ENCODE data around the gene PCSK2. TPM values are rescaled to one million over a fixed set of nuclear protein-coding genes. Genes with fewer than 3 reads are reported as not detected.
A peak's percentile ranks its signal among the peaks of the same experiment; 100 is the strongest.

Gene PCSK2
- total RNA-seq, 1 experiment from 2014 or later: 245 TPM

GRCh38 chr20:17316316-17317038, 89.6 kb downstream of the PCSK2 start:
- intact Hi-C loops (cut with micrococcal nuclease; ENCODE audit: unreplicated experiment): loop anchor here (5.0 kb wide), 1 partner anchor 116 kb away; no protein-coding TSS in a partner anchor
- ChIA-PET CTCF (no interaction called here), POLR2A (ENCODE audit: low non-redundant PET) (no interaction called here)
- Histone ChIP-seq H3K4me3 (ENCODE audit: low read depth, low read length, poor library complexity, severe bottlenecking) (peak overlapping the region; percentile 28), H3K27ac (ENCODE audit: low read depth, low read length, poor library complexity, severe bottlenecking) (peak overlapping the region; percentile 85), H3K36me3 (ENCODE audit: insufficient read depth, low read length, poor library complexity, severe bottlenecking) (no peaks in the 10 kb centered on the region), H3K9me3 (ENCODE audit: low read depth, low read length, poor library complexity, severe bottlenecking) (no peaks in the 10 kb centered on the region), H3K27me3 (replicated peaks; ENCODE audit: insufficient read depth, low read depth, low read length, poor library complexity) (no peaks in the 10 kb centered on the region), H3K4me1 (ENCODE audit: insufficient read depth, low read length, poor library complexity, severe bottlenecking) (peaks cover 61% of the 10 kb centered on the region)
- BruUV-seq (replicated peaks): TSS peak; percentile 97
- TF ChIP-seq CTCF (conservative IDR thresholded peaks at IDR 0.05; ENCODE audit: low read depth, low read length): no peak
- no peak for TF ChIP-seq EZH2 (IDR thresholded peaks at IDR 0.05; ENCODE audit: borderline replicate concordance, low read depth, low read length, poor library complexity, severe bottlenecking)
- peak; percentile 83 for DNase-seq (ENCODE audit: low spot score)

GRCh38 chr20:17317341-17317740, 90.5 kb downstream of the PCSK2 start:
- H3K9me3 ChIP-seq (ENCODE audit: low read depth, low read length, poor library complexity, severe bottlenecking): no peaks in the 10 kb centered on the region
- peak overlapping the region; percentile 85 for H3K27ac ChIP-seq (ENCODE audit: low read depth, low read length, poor library complexity, severe bottlenecking)
- ChIA-PET POLR2A (ENCODE audit: low non-redundant PET) (no interaction called here), CTCF (no interaction called here)
- intact Hi-C loops (cut with micrococcal nuclease; ENCODE audit: unreplicated experiment): loop anchor here (5.0 kb wide), 1 partner anchor 115 kb away; no protein-coding TSS in a partner anchor
- no TSS peak for BruUV-seq (replicated peaks)
- H3K36me3 ChIP-seq (ENCODE audit: insufficient read depth, low read length, poor library complexity, severe bottlenecking): no peaks in the 10 kb centered on the region
- TF ChIP-seq EZH2 (IDR thresholded peaks at IDR 0.05; ENCODE audit: borderline replicate concordance, low read depth, low read length, poor library complexity, severe bottlenecking) (no peak), CTCF (conservative IDR thresholded peaks at IDR 0.05; ENCODE audit: low read depth, low read length) (no peak)
- no peak overlapping the region for H3K4me3 ChIP-seq (ENCODE audit: low read depth, low read length, poor library complexity, severe bottlenecking)
- no peak for DNase-seq (ENCODE audit: low spot score)
- no peaks in the 10 kb centered on the region for H3K27me3 ChIP-seq (replicated peaks; ENCODE audit: insufficient read depth, low read depth, low read length, poor library complexity)
- peaks cover 52% of the 10 kb centered on the region for H3K4me1 ChIP-seq (ENCODE audit: insufficient read depth, low read length, poor library complexity, severe bottlenecking)

GRCh38 chr20:17320456-17320855, 93.6 kb downstream of the PCSK2 start:
- intact Hi-C loops (cut with micrococcal nuclease; ENCODE audit: unreplicated experiment): no loop called here
- H3K4me1 ChIP-seq (ENCODE audit: insufficient read depth, low read length, poor library complexity, severe bottlenecking): peaks cover 29% of the 10 kb centered on the region
- CTCF ChIA-PET: no interaction called here
- no peak for DNase-seq (ENCODE audit: low spot score)
- no peaks in the 10 kb centered on the region for H3K9me3 ChIP-seq (ENCODE audit: low read depth, low read length, poor library complexity, severe bottlenecking)
- no peaks in the 10 kb centered on the region for H3K27me3 ChIP-seq (replicated peaks; ENCODE audit: insufficient read depth, low read depth, low read length, poor library complexity)
- POLR2A ChIA-PET (ENCODE audit: low non-redundant PET): interaction anchor here (0.5 to 0.6 kb wide), 2 partner anchors 15 to 84 kb away, joined by 3 to 5 read pairs; no protein-coding TSS in a partner anchor
- no TSS peak for BruUV-seq (replicated peaks)
- H3K36me3 ChIP-seq (ENCODE audit: insufficient read depth, low read length, poor library complexity, severe bottlenecking): no peaks in the 10 kb centered on the region
- no peak overlapping the region for H3K27ac ChIP-seq (ENCODE audit: low read depth, low read length, poor library complexity, severe bottlenecking)
- TF ChIP-seq EZH2 (IDR thresholded peaks at IDR 0.05; ENCODE audit: borderline replicate concordance, low read depth, low read length, poor library complexity, severe bottlenecking) (no peak), CTCF (conservative IDR thresholded peaks at IDR 0.05; ENCODE audit: low read depth, low read length) (no peak)
- no peak overlapping the region for H3K4me3 ChIP-seq (ENCODE audit: low read depth, low read length, poor library complexity, severe bottlenecking)

Data from A673 (cell line).